GM18519 (cell line): ENCODE measurements around the gene DNAJC18.
"Not testable (repeated sequence)": the region's sequence is repeated elsewhere in the genome, so short reads cannot be mapped to it uniquely, and the experiment has no call there.

Source experiments
- ATAC-seq: cut with Tn5 transposase; IDR thresholded peaks from one replicate; pipeline ENCODE4 v1.9.1; 2021; ENCODE audit warnings: mild to moderate bottlenecking, moderate library complexity; ENCODE audit not compliant: unreplicated experiment, low FRiP score

DNAJC18 gene

DNA sequence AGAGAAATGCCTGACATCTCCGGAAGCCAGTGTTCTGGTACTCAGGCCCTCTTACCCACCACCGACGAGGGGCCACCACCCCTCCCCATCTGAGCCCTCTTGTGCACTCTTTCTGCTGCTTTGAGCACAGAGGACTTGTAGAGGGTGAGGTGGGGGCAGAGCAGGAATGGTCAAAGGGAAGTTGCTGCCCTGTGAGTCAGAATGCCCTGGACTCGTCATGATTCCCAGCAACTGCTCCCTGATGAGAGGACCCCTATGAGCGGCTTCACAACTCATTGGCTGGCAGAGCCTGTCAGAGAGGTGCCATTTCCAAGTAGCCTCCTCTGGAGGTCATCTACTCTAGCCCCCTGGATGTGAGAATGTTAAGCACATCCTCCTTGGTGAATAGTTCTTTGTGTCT lies 22.4 kb upstream of the DNAJC18 start:
- ATAC-seq: no peak

DNA sequence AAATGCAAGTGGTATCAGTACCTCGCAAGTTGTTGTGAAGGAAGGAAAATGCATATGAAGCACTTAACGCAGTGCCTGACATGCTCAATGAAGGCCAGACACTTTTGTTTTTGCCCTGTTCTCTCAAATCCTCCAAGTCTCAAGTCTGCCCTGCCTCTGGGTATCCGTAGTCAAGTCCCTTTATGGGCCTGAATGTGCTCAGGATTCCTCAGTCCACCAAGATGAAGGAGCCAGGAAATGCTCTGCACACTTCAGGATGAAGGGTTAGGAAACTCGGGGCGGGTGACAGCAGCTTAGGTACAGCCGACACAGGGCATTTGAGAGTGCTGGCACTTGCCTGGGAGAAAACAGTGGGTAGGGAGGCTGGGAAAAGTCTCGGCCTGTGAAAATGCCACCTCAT lies 21.9 kb upstream of the DNAJC18 start:
- ATAC-seq: no peak

GRCh38 chr5:139460455-139460854 lies 21.1 kb upstream of the DNAJC18 start:
- ATAC-seq: no peak

DNA sequence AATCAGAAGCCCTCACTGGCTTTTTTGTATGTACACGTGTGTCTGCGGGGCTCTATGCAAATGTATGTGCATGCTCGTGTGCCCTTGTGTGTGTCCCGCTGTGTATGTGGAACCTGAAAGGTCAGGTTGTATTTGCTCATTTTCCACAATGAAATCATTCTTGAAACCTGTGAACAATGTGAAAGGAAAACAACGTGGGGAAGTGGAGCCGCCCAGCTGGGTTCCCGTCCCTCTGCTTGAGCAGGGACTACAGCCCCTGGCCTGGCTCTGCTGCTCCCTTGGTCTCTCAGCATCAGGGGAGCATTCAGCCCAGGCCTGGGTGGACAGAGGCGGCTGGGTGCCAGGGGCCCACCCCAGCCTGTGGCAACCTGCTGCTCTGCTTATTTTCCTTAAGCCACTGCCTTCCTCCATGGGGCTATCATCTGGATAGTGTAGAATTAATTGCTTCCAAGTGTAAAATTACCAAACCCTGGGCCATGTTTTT lies 20.2 kb upstream of the DNAJC18 start:
- ATAC-seq: peak; percentile 41

DNA sequence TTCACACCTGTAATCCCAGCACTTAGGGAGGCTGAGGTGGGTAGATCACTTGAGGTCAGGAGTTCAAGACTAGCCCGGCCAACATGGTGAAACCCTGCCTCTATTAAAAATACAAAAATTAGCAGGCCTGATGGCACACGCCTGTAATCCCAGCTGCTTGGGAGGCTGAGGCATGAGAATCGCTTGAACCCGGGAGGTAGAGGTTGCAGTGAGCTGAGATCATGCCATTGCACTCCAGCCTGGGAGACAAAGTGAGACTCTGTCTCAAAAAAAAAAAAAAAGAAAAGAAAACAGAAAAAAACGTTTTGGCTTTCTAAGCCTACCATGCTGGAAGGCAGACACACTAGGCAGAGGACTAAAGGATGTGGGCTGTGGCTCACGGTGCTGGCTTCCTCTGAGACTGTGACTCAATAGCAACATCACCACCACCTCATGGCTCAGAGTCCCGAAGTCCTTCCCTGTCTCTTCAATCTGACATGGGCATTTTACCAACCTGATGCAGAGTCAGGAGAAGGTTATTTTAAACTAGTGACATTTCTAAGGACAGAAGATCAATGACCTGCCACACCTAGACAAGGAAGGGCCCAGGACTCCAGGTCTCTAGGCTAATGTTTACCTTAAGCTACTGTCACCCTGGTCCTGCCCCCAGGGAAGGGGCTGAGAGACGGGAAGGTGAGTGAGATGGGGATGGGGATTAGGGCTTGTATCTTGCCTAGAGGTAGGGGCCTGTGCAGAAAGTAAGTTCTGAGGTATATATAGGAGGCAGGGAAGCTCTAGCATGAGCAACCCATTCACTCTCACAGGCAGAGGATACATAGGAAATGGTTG lies 19.5 kb upstream of the DNAJC18 start:
- ATAC-seq: no peak

- no peak for ATAC-seq
These were observed 18.5 kb upstream of the DNAJC18 start for GRCh38 chr5:139457653-139458306.

DNA sequence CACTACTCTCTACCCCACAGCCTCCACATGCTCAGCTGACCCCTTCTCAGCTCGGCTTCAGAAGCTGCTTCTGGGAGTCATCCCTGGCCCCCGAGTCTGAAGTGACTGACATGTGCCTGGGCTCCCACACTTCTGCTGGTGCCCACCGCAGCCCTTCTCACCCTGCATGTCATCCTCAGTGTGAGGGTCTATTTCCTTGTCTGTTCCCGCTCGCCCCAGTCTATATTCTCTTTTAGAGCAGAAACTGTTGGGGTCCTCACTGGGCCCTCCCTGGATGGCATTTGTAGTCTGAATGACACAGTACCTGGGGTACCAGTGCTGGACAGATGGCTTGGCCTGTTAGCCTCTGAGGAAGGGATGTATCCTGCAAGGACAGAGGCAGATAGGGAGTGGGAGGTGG lies 17.9 kb upstream of the DNAJC18 start:
- no peak for ATAC-seq

DNA sequence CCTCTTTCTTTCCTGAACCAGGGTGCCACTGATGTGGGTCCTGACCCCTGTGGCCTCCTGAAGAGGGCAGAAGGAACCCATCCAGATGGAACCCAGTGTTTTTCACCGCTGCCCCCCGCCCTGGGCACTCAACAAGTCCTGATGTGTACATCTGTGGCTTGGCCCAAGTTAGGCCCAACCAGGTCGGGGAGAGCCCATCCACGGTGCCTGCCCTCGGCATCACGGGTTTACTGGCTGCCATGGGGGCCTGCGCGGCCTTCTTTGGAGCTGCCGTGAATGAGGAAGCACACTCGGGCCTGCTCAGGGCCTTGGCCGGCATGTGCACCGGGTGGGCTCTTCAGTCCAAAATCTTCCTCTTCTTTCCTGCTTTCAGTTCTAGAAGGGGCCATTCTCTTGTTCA lies 17.5 kb upstream of the DNAJC18 start:
- no peak for ATAC-seq

- ATAC-seq: no peak
These were observed 15.4 kb upstream of the DNAJC18 start for GRCh38 chr5:139454568-139455290.

DNA sequence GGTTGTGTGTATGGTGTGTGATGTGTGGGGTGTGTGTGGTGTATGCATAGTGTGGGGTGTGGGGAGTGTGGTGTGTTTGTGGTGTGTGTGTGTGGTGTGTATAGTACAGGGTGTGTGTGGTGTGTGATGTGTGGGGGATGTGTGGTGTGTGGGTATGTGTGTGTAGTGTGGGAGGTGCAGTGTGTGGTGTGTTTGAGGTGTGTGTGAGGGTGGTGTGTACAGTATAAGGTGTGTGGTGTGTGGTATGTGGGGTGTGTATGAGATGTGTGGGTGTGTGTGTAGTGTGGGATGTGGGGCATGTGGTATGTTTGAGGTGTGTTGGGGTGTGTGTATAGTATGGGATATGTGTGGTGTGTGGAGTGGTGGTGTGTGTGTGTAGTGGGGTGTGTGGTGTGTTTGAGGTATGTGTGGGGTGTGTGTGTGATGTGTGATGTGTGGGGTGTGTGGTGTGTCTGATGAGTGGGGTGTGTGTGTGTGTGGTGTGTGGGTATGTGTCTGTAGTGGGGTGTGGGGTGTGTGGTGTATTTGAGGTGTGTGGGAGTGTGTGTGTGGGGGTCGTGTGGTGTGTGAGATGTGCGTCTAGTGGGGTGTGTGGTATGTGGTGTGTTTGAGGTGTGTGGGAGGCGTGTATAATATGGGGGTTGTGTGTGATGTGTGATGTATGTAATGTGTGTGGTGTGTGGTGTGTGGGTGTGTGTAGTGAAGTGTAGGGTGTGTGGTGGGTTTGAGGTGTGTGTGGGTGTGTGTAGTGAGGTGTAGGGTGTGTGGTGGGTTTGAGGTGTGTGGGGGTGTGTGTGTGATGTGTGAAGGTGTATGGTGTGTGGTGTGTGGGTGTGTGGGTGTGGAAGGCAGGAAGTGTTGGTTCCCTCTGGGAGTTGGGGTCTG lies 14.6 kb upstream of the DNAJC18 start:
- no peak for ATAC-seq

DNA sequence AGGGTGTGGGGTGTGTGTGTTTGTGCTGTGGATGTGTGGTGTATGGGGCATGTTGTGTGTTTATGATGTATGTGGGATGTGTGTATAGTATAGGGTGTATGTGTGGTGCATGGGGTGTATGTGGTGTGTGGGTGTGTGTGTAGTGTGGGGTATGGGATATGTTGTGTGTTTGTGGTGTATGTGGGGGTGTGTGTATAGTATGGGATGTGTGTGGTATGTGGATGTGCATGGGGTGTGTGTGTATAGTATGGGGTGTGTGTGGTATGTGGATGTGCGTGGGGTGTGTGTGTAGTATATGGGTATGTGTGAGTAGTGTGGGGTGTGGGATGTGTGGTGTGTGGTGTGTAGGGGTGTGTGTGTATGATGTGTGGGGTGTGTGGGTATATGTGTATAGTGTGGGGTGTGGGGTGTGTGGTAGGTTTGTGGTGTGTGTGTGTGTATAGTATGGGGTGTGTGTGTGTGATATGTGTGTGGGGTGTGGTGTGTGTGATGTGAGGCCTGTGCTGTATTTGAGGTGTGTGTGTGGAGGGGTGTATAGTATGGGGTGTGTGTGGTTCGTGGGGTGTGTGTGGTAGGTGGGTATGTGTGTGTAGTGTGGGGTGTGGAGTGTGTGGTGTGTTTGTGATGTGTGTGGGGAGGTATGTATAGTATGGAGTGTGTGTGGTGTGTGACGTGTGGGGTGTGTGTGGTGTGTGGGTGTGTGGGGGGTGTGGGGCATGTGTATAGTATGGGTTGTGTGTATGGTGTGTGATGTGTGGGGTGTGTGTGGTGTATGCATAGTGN lies 12.7 kb upstream of the DNAJC18 start:
- ATAC-seq: no peak

GRCh38 chr5:139451176-139451575 lies 11.9 kb upstream of the DNAJC18 start:
- no peak for ATAC-seq

- ATAC-seq: no peak
These were observed 7.8 kb upstream of the DNAJC18 start for GRCh38 chr5:139446956-139447779.

GRCh38 chr5:139445325-139446170 lies 6.2 kb upstream of the DNAJC18 start:
- no peak for ATAC-seq

GRCh38 chr5:139443831-139444453 lies 4.6 kb upstream of the DNAJC18 start:
- no peak for ATAC-seq

- ATAC-seq: not testable (repeated sequence)
These were observed 1.1 kb upstream of the DNAJC18 start for GRCh38 chr5:139440416-139440815.

DNA sequence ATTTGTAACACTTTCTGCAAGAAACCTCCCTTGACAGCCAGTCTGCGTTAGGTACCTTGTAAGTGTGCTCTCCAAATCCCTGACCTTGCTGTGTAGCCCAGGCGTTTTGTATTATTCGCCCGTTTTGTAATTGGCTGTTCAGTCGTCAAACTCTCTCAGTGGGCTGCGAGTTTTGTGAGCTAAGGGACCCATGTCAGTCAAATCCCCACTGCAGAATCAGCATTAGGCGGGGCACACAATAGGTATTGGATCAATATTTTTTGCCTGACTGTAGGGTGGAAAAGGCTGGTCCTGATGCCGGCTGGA lies 665 bp downstream of the DNAJC18 start:
- ATAC-seq: peak; percentile 4

DNA sequence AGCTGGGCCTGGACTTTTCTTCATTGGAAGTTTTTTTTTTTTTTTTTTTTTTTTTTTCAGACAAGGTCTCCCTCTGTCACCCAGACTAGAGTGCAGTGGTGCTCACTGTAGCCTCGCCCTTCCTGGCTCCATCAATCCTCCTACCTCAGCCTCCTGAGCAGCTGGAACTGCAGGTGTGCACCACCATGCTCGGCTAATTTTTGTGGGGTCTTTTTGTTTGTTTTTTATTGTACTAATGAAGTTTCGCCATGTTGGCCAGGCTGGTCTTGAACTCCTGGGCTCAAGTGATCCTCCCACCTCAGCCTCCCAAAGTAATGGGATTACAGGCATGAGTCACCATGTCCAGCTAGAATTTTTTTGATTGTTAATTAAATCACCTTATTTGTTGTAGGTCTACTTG lies 3.6 kb downstream of the DNAJC18 start:
- ATAC-seq: no peak
